SK-N-SH (cell line): Measurements from ENCODE around the gene NTM. TPM values are rescaled to one million over a fixed set of nuclear protein-coding genes. Genes with fewer than 3 reads are reported as not detected.
A peak's percentile ranks its signal among the peaks of the same experiment; 100 is the strongest.

Experiments
- CTCF ChIA-PET: fragments of 300-600, 350-600 bp; formaldehyde crosslinking; extraction: SDS; loops from one replicate; lab custom pipeline; 2021; lab: Yijun Ruan, JAX
- POLR2A ChIA-PET: fragments of 350-600 bp; sonication (Branson Sonifier 250); formaldehyde crosslinking; extraction: SDS; loops from one replicate; lab custom pipeline; 2020; ENCODE audit warnings: antibody characterized with exemption, inconsistent platforms; lab: Yijun Ruan, JAX
- DNase-seq: peaks from one replicate; pipeline ENCODE4 v3.0.0; 2012
- H2AFZ ChIP-seq: fragments of 200-600 bp; sonication (generic); 2 replicates; pipeline ENCODE4 v1.8.1; 2016; ENCODE audit warnings: antibody characterized with exemption, mild to moderate bottlenecking, low read depth
- H3F3A ChIP-seq: fragments of 200-600 bp; sonication (generic); replicated peaks from 2 replicates; pipeline ENCODE3; 2016; ENCODE audit warnings: antibody characterized with exemption, mild to moderate bottlenecking; ENCODE audit not compliant: insufficient read depth
- H3K27ac ChIP-seq, 2 experiments: fragments of 200-500 bp in 1 of 2; fragments of 200-600 bp in 1 of 2; sonication (Bioruptor generic) in 1 of 2; sonication (generic), shearing (Covaris generic) in 1 of 2; 2 replicates each; pipeline versions ENCODE4 v1.5.1 to v1.6.1; 2014 to 2016; ENCODE audit warnings: low read depth in 2 of 2, inconsistent platforms in 1 of 2, low read length in 1 of 2, mild to moderate bottlenecking in 1 of 2, mixed read lengths in 1 of 2
- H3K27me3 ChIP-seq: fragments of 200-600 bp; sonication (generic), shearing (Covaris generic); 2 replicates; pipeline ENCODE4 v1.6.1; 2016; ENCODE audit warnings: mixed run types; ENCODE audit not compliant: insufficient read depth
- H3K36me3 ChIP-seq, 2 experiments: fragments of 200-500 bp in 1 of 2; fragments of 200-600 bp in 1 of 2; sonication (Bioruptor generic) in 1 of 2; sonication (generic) in 1 of 2; replicated peaks in 1 of 2; 2 replicates each; pipeline versions ENCODE3 to v1.5.1; 2014 to 2016; ENCODE audit warnings: low read length in 1 of 2, mild to moderate bottlenecking in 1 of 2; ENCODE audit not compliant: insufficient read depth in 2 of 2, control insufficient read depth in 1 of 2
- H3K4me1 ChIP-seq, 2 experiments: fragments of 200-500 bp in 1 of 2; fragments of 200-600 bp in 1 of 2; sonication (Bioruptor generic) in 1 of 2; sonication (generic), shearing (Covaris generic) in 1 of 2; 2 replicates each; pipeline versions ENCODE4 v1.5.1 to v1.6.1; 2014 to 2016; ENCODE audit warnings: low read depth in 1 of 2, low read length in 1 of 2, mixed run types in 1 of 2; ENCODE audit not compliant: insufficient read depth in 2 of 2, control insufficient read depth in 1 of 2
- H3K4me2 ChIP-seq: fragments of 200-600 bp; sonication (generic), shearing (Covaris generic); 2 replicates; pipeline ENCODE4 v1.6.1; 2017; ENCODE audit warnings: mixed run types
- H3K4me3 ChIP-seq, 2 experiments: fragments of 200-500 bp in 1 of 2; fragments of 200-600 bp in 1 of 2; sonication (Bioruptor generic) in 1 of 2; sonication (generic), shearing (Covaris generic) in 1 of 2; 2 replicates each; pipeline versions ENCODE4 v1.5.1 to v1.8.1; 2014 to 2016; ENCODE audit warnings: low read depth in 2 of 2, inconsistent platforms in 1 of 2, low read length in 1 of 2, mild to moderate bottlenecking in 1 of 2, mixed read lengths in 1 of 2, moderate library complexity in 1 of 2
- H3K79me2 ChIP-seq: fragments of 200-600 bp; sonication (generic); 2 replicates; pipeline ENCODE4 v1.8.1; 2017; ENCODE audit warnings: mild to moderate bottlenecking; ENCODE audit not compliant: insufficient read depth
- H3K9ac ChIP-seq: fragments of 200-600 bp; sonication (generic); 2 replicates; pipeline ENCODE4 v1.6.1; 2017; ENCODE audit warnings: mixed run types
- H3K9me2 ChIP-seq: fragments of 200-600 bp; sonication (generic); 2 replicates; pipeline ENCODE4 v1.6.1; 2017; ENCODE audit warnings: mixed run types
- H3K9me3 ChIP-seq: fragments of 200-600 bp; sonication (generic); 2 replicates; pipeline ENCODE4 v1.6.1; 2017; ENCODE audit warnings: mixed run types, mild to moderate bottlenecking, moderate library complexity
- H4K20me1 ChIP-seq: fragments of 200-600 bp; sonication (generic); 2 replicates; pipeline ENCODE4 v1.6.1; 2017; ENCODE audit warnings: mild to moderate bottlenecking, mixed run types; ENCODE audit not compliant: insufficient read depth
- EZH2phosphoT487 ChIP-seq: fragments of 200-600 bp; sonication (generic); IDR thresholded peaks from 2 replicates; pipeline ENCODE4 v1.6.1; 2017; ENCODE audit warnings: low read depth, mixed run types, mild to moderate bottlenecking, antibody characterized with exemption, moderate library complexity, borderline replicate concordance
- FOXJ3 ChIP-seq: sonication (generic); formaldehyde crosslinking; IDR thresholded peaks from 2 replicates; pipeline ENCODE4 v1.5.1; 2020; ENCODE audit warnings: mild to moderate bottlenecking, missing genetic modification reagents
- GABPA ChIP-seq: IDR thresholded peaks from 2 replicates; pipeline ENCODE4 v1.4.0; 2012; ENCODE audit warnings: low read depth, mild to moderate bottlenecking
- JUND ChIP-seq: IDR thresholded peaks from 2 replicates; pipeline ENCODE4 v1.4.0; 2012
- MEF2A ChIP-seq: IDR thresholded peaks from 2 replicates; pipeline ENCODE4 v1.4.0; 2012; ENCODE audit warnings: low read depth, borderline replicate concordance
- MXI1 ChIP-seq: IDR thresholded peaks from 2 replicates; pipeline ENCODE4 v1.6.1; 2012; ENCODE audit warnings: mild to moderate bottlenecking, low read depth, low read length, improper control_type of control experiment
- NFIC ChIP-seq: IDR thresholded peaks from 2 replicates; pipeline ENCODE4 v1.4.0; 2012; ENCODE audit warnings: borderline replicate concordance
- PBX3 ChIP-seq: IDR thresholded peaks from 2 replicates; pipeline ENCODE4; 2012
- RCOR1 ChIP-seq: fragments of 150-350 bp; IDR thresholded peaks from 2 replicates; pipeline ENCODE4 v1.6.1; 2017; ENCODE audit warnings: antibody characterized with exemption, low read length
- RFX5 ChIP-seq: IDR thresholded peaks from 2 replicates; pipeline ENCODE4 v1.6.1; 2012; ENCODE audit warnings: mild to moderate bottlenecking, improper control_type of control experiment, low read length
- RXRA ChIP-seq: IDR thresholded peaks from 2 replicates; pipeline ENCODE4 v1.4.0; 2012; ENCODE audit warnings: low read depth, mild to moderate bottlenecking, borderline replicate concordance
- SMC3 ChIP-seq: IDR thresholded peaks from 2 replicates; pipeline ENCODE4 v1.6.1; 2012; ENCODE audit warnings: low read depth, low read length, improper control_type of control experiment
- TCF12 ChIP-seq: IDR thresholded peaks from 2 replicates; pipeline ENCODE4 v1.4.0; 2012
- TEAD4 ChIP-seq: IDR thresholded peaks from 2 replicates; pipeline ENCODE4 v1.4.0; 2012; ENCODE audit warnings: mild to moderate bottlenecking, borderline replicate concordance; ENCODE audit not compliant: insufficient read depth
- USF1 ChIP-seq: IDR thresholded peaks from 2 replicates; pipeline ENCODE4 v1.4.0; 2012; ENCODE audit warnings: low read depth, borderline replicate concordance
- ZBTB33 ChIP-seq: IDR thresholded peaks from 2 replicates; pipeline ENCODE4 v1.4.0; 2012; ENCODE audit warnings: low read depth, borderline replicate concordance
- WGBS: methylation state at CpG from one replicate; pipeline ENCODE4 v1.1.6; 2017; ENCODE audit warnings: low lambda C conversion rate; 5-methylcytosine and 5-hydroxymethylcytosine counted together
- polyA plus RNA-seq, 3 experiments: library from polyadenylated mRNA; depleted of rRNA; stranded (reverse); fragments of >200 nt; gene quantifications; 2 replicates each; pipeline ENCODE4 v1.2.3, GENCODE V29; 2012

NTM gene
- polyA plus RNA-seq, 1 of the 3 experiments (the other 2 are of a cell fraction), result 20.0 TPM

- no peak for TF ChIP-seq USF1
- no peak for TF ChIP-seq GABPA
- no peak for TF ChIP-seq MXI1
Measured at GRCh38 chr11:131893988-131894387, 523.6 kb downstream of the NTM start (continued).

- Histone ChIP-seq H3K9me3 (no peaks in the 10 kb centered on the region), H3K9me2 (no peaks in the 10 kb centered on the region), H3F3A (peaks cover 25% of the 10 kb centered on the region), H3K79me2 (no peaks in the 10 kb centered on the region), H3K27me3 (no peaks in the 10 kb centered on the region), H3K9ac (no peak overlapping the region), H3K36me3 (no peaks in the 10 kb centered on the region), H3K27ac (0 out of 4 replicates have a peak overlapping the region, but pooled peaks of 1 of the 2 experiments have one; percentile 80), H3K4me1 (peaks cover under 1 to 29% of the 10 kb centered on the region in 2 experiments; a peak in 3 of 4 replicates), H3K4me2 (no peak overlapping the region), H2AFZ (no peak overlapping the region)
- DNase-seq, result no peak
- WGBS, result 64% methylated on average over 9 of the region's 10 CpGs
- CTCF ChIA-PET, result interaction anchor here (0.8 to 1.6 kb wide), 5 partner anchors 8 to 201 kb away, joined by 3 to 4 read pairs (median 3); no protein-coding TSS in a partner anchor
- TF ChIP-seq RXRA (no peak), PBX3 (no peak), MXI1 (no peak), NFIC (peak; percentile 61)
- TF ChIP-seq, all 33 proteins: peak for 1
- Histone ChIP-seq H3K4me3 (no peak overlapping the region), H4K20me1 (no peaks in the 10 kb centered on the region)
- POLR2A ChIA-PET, result no interaction called here
Measured at GRCh38 chr11:131894615-131895544, 524.5 kb downstream of the NTM start.

- WGBS, result 61% methylated on average over 2 of the region's 2 CpGs
Measured at GRCh38 chr11:131895865-131896264, 525.5 kb downstream of the NTM start.

More at GRCh38 chr11:131895865-131896264, 525.5 kb downstream of the NTM start:
- H4K20me1 ChIP-seq, result no peaks in the 10 kb centered on the region
- no peak overlapping the region for H3K4me3 ChIP-seq
- H3K79me2 ChIP-seq, result no peaks in the 10 kb centered on the region
- no peak overlapping the region for H2AFZ ChIP-seq
- H3K9me2 ChIP-seq, result no peaks in the 10 kb centered on the region
- no peaks in the 10 kb centered on the region for H3K36me3 ChIP-seq
- no peaks in the 10 kb centered on the region for H3K9me3 ChIP-seq
- TF ChIP-seq TCF12, result no peak
- TF ChIP-seq JUND, result no peak
- no peak for TF ChIP-seq RFX5
- TF ChIP-seq ZBTB33, result no peak
- no peak for TF ChIP-seq GABPA
- no peak for TF ChIP-seq MXI1
- no peak for TF ChIP-seq TEAD4
- TF ChIP-seq USF1, result no peak
- TF ChIP-seq PBX3, result no peak
- TF ChIP-seq MEF2A, result no peak
- no peak for TF ChIP-seq EZH2phosphoT487
- TF ChIP-seq FOXJ3 (CRISPR knock-in tag), result no peak
- TF ChIP-seq RCOR1, result no peak
- no peak for TF ChIP-seq SMC3
- peaks cover 28% of the 10 kb centered on the region for H3F3A ChIP-seq
- ChIA-PET POLR2A (no interaction called here), CTCF (interaction anchor here (0.7 to 1.6 kb wide), 4 partner anchors 14 to 201 kb away, joined by 3 to 4 read pairs (median 3); no protein-coding TSS in a partner anchor)
- H3K4me2 ChIP-seq, result no peak overlapping the region
- H3K9ac ChIP-seq, result no peak overlapping the region
- H3K27ac ChIP-seq, result peak overlapping the region in 1 of 2 experiments; percentile 80; a peak in 2 of 4 replicates
- DNase-seq, result no peak
- no peaks in the 10 kb centered on the region for H3K27me3 ChIP-seq
- H3K4me1 ChIP-seq, result peaks cover 6 to 35% of the 10 kb centered on the region in 2 experiments
